Heart left ventricle (tissue), 13 donors: Measurements from ENCODE around the gene ELFN2.

Source experiments
- POLR2A ChIP-seq, 2 donors: fragments of 450-650 bp; IDR thresholded peaks; one replicate each; pipeline ENCODE4 v1.6.1; 2017; ENCODE audit warnings: antibody characterized with exemption in 2 of 2, mild to moderate bottlenecking in 2 of 2, moderate library complexity in 2 of 2
- TF ChIP-seq, protein P1 (sequence below), 12 donors: fragments of 200-600 bp; sonication (generic) in 4 of 12; IDR thresholded peaks; one replicate each; pipeline versions ENCODE4 v1.5.0 to v1.8.0; 2018 to 2022; ENCODE audit warnings: antibody characterized with exemption in 12 of 12, mild to moderate bottlenecking in 5 of 12
- donor health status: ischemic (EF 13 %, LVEDD 7.1; RV severe dilation, severe dysfunction).
- donor health status: DM: no; HTN: yes; CAD: no.
- donor health status: DM: no; HTN: no; CAD: no.
- donor health status: ischemic (EF 25% LVEDD 6.9; RV normal size, moderate dysfunction).
- donor health status: ischemic (EF 25% LVEDD 5.7; RV mildly dilated, moderate dysfunction).
- donor health status: ischemic (EF 35%, LVEDD 5.7; RV mildly dilated, moderate dysfunction).
- donor health status: nonischemic (EF 11% LVEDD 7.7; RV severe dilation, severe dysfunction).
- donor health status: DM: yes; HTN: yes; CAD: no.
- donor health status: PGD.
- donor health status: ischemic (EF 29% LVEDD 5.4; RV normal size, mild dysfunction).
- donor health status: nonischemic (EF 23%, LVEDD 6.1; RV moderate dilation, normal function).

- TF ChIP-seq, protein P1, sequence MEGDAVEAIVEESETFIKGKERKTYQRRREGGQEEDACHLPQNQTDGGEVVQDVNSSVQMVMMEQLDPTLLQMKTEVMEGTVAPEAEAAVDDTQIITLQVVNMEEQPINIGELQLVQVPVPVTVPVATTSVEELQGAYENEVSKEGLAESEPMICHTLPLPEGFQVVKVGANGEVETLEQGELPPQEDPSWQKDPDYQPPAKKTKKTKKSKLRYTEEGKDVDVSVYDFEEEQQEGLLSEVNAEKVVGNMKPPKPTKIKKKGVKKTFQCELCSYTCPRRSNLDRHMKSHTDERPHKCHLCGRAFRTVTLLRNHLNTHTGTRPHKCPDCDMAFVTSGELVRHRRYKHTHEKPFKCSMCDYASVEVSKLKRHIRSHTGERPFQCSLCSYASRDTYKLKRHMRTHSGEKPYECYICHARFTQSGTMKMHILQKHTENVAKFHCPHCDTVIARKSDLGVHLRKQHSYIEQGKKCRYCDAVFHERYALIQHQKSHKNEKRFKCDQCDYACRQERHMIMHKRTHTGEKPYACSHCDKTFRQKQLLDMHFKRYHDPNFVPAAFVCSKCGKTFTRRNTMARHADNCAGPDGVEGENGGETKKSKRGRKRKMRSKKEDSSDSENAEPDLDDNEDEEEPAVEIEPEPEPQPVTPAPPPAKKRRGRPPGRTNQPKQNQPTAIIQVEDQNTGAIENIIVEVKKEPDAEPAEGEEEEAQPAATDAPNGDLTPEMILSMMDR (IDR thresholded peaks at IDR 0.05): no peak
- TF ChIP-seq POLR2A (IDR thresholded peaks at IDR 0.05): no peak
These were observed 19.4 kb downstream of the ELFN2 start for GRCh38 chr22:37407856-37408255.
